ENCODE measurements around the gene GSK3B.
A peak's percentile ranks its signal among the peaks of the same experiment; 100 is the strongest.

GSK3B gene

GRCh38 chr3:120093911-120094775 lies at the start of gene GSK3B:
TSS of gene GSK3B (minus strand) at chr3:120094447. CDS start at chr3:120093434, 1,013 bp downstream.
- peak; percentile 38 for DNase-seq (ENCODE audit: low read depth, low spot score)

GRCh38 chr3:120143676-120144075 lies 49.4 kb upstream of the GSK3B start:
- DNase-seq (ENCODE audit: low read depth, low spot score) = no peak

GRCh38 chr3:120142236-120142635 lies 48.0 kb upstream of the GSK3B start:
- DNase-seq (ENCODE audit: low read depth, low spot score) = no peak

- DNase-seq (ENCODE audit: low read depth, low spot score) = no peak
These were observed 46.0 kb upstream of the GSK3B start for GRCh38 chr3:120140098-120140742.

GRCh38 chr3:120139140-120139539 lies 44.9 kb upstream of the GSK3B start:
- DNase-seq (ENCODE audit: low read depth, low spot score) = no peak

GRCh38 chr3:120137548-120137947 lies 43.3 kb upstream of the GSK3B start:
- DNase-seq (ENCODE audit: low read depth, low spot score) = no peak

GRCh38 chr3:120130656-120131055 lies 36.4 kb upstream of the GSK3B start:
- DNase-seq (ENCODE audit: low read depth, low spot score) = no peak

- DNase-seq (ENCODE audit: low read depth, low spot score) = no peak
These were observed 35.7 kb upstream of the GSK3B start for GRCh38 chr3:120129718-120130513.

GRCh38 chr3:120129051-120129450 lies 34.8 kb upstream of the GSK3B start:
- DNase-seq (ENCODE audit: low read depth, low spot score) = no peak

GRCh38 chr3:120125992-120126391 lies 31.7 kb upstream of the GSK3B start:
- DNase-seq (ENCODE audit: low read depth, low spot score) = no peak

GRCh38 chr3:120119846-120120510 lies 25.7 kb upstream of the GSK3B start:
- DNase-seq (ENCODE audit: low read depth, low spot score) = no peak

- no peak for DNase-seq (ENCODE audit: low read depth, low spot score)
These were observed 20.7 kb upstream of the GSK3B start for GRCh38 chr3:120114981-120115380.

GRCh38 chr3:120114376-120114775 lies 20.1 kb upstream of the GSK3B start:
- no peak for DNase-seq (ENCODE audit: low read depth, low spot score)

- DNase-seq (ENCODE audit: low read depth, low spot score) = no peak
These were observed 19.2 kb upstream of the GSK3B start for GRCh38 chr3:120113128-120114116.

- no peak for DNase-seq (ENCODE audit: low read depth, low spot score)
These were observed 17.7 kb upstream of the GSK3B start for GRCh38 chr3:120111898-120112297.

GRCh38 chr3:120103276-120103675 lies 9.0 kb upstream of the GSK3B start:
- DNase-seq (ENCODE audit: low read depth, low spot score) = no peak

GRCh38 chr3:120102674-120103073 lies 8.4 kb upstream of the GSK3B start:
- DNase-seq (ENCODE audit: low read depth, low spot score) = no peak

GRCh38 chr3:120102232-120102631 lies 8.0 kb upstream of the GSK3B start:
- no peak for DNase-seq (ENCODE audit: low read depth, low spot score)

- no peak for DNase-seq (ENCODE audit: low read depth, low spot score)
These were observed 7.4 kb upstream of the GSK3B start for GRCh38 chr3:120101624-120102023.

GRCh38 chr3:120100711-120101110 lies 6.5 kb upstream of the GSK3B start:
- DNase-seq (ENCODE audit: low read depth, low spot score) = no peak

All from brain pericyte (primary cell).